K562 (cell line): Measurements from ENCODE around the gene TYMP. TPM values are rescaled to one million over a fixed set of nuclear protein-coding genes. Genes with fewer than 3 reads are reported as not detected.

Source experiments
- ATAC-seq: fragments of 200-7000 bp; cut with Tn5 transposase; 3 replicates; pipeline ENCODE4 v1.9.1; 2020; ENCODE audit warnings: moderate library complexity
- BruUV-seq: library from RNA; stranded (reverse); fragments of 400-500 nt; replicated peaks from 2 replicates; lab custom pipeline; 2021; lab: Mats Ljungman, UMichigan
- CTCF ChIA-PET: fragments of 300-600 bp; formaldehyde crosslinking; extraction: SDS; loops from one replicate; lab custom pipeline; 2021; ENCODE audit warnings: low intra/inter-chr PET ratio; lab: Yijun Ruan, JAX
- POLR2A ChIA-PET: fragments of 300-600, 350-650 bp; sonication (Branson Sonifier 250); formaldehyde crosslinking; extraction: SDS; loops from one replicate; lab custom pipeline; 2021; ENCODE audit warnings: antibody characterized with exemption, inconsistent platforms; lab: Yijun Ruan, JAX
- DNase-seq, 4 experiments: peaks; one replicate each; pipeline versions ENCODE4 v3.0.0 to v3.0.0-alpha.2; 2011 to 2018; ENCODE audit warnings: low spot score in 3 of 4, mixed read lengths in 3 of 4; ENCODE audit errors: extremely low read depth in 1 of 4
- FAIRE-seq: peaks from 2 replicates; lab custom pipeline; 2011; peaks lifted over from hg19 to GRCh38; lab: Jason Lieb, UNC
- H2AFZ ChIP-seq: 2 replicates; pipeline ENCODE4 v1.6.0; 2011; ENCODE audit warnings: low read depth, low read length, control low read depth, inconsistent platforms
- H3K27ac ChIP-seq: fragments of 200-600 bp; 3 replicates; pipeline ENCODE4 v1.8.0; 2011; ENCODE audit warnings: low read depth, mild to moderate bottlenecking, control low read depth, inconsistent platforms, low read length, moderate library complexity, mixed read lengths; ENCODE audit errors: extremely low read depth
- H3K27me3 ChIP-seq, 2 experiments: fragments of 300-600 bp in 1 of 2; 2 replicates in 1 of 2; 3 replicates in 1 of 2; pipeline versions ENCODE4 v1.6.0 to v1.8.0; 2011; ENCODE audit warnings: inconsistent platforms in 2 of 2, low read length in 2 of 2, mild to moderate bottlenecking in 1 of 2, mixed read lengths in 1 of 2, moderate library complexity in 1 of 2; ENCODE audit not compliant: control insufficient read depth in 2 of 2, insufficient read depth in 2 of 2
- H3K36me3 ChIP-seq: fragments of 300-600 bp; 3 replicates; pipeline ENCODE4 v1.8.0; 2011; ENCODE audit warnings: mild to moderate bottlenecking, low read length, inconsistent platforms; ENCODE audit not compliant: control insufficient read depth, insufficient read depth
- H3K4me1 ChIP-seq, 2 experiments: fragments of 200-600 bp in 1 of 2; replicated peaks in 1 of 2; 2 replicates in 1 of 2; 3 replicates in 1 of 2; pipeline versions ENCODE4 v1.5.1 to v1.8.0; 2011; ENCODE audit warnings: inconsistent platforms in 2 of 2, low read length in 2 of 2, mild to moderate bottlenecking in 1 of 2, mixed read lengths in 1 of 2, moderate library complexity in 1 of 2; ENCODE audit not compliant: control insufficient read depth in 2 of 2, insufficient read depth in 2 of 2
- H3K4me2 ChIP-seq: 2 replicates; pipeline ENCODE4 v1.6.1; 2011; ENCODE audit warnings: low read length, control low read depth, inconsistent platforms, mixed read lengths; ENCODE audit not compliant: insufficient read depth
- H3K4me3 ChIP-seq: fragments of 200-600 bp; sonication (generic), shearing (Covaris generic); 2 replicates; pipeline ENCODE4 v1.5.1; 2016; ENCODE audit warnings: control low read depth, inconsistent platforms
- H3K79me2 ChIP-seq: fragments of 200-600 bp; 3 replicates; pipeline ENCODE4 v1.8.0; 2011; ENCODE audit warnings: low read length, inconsistent platforms; ENCODE audit not compliant: control insufficient read depth, insufficient read depth
- H3K9ac ChIP-seq, 2 experiments: 2 replicates each; pipeline versions ENCODE4 v1.6.0 to v1.6.1; 2011; ENCODE audit warnings: low read depth in 2 of 2, low read length in 2 of 2, control low read depth in 1 of 2, inconsistent platforms in 1 of 2, mild to moderate bottlenecking in 1 of 2, mixed read lengths in 1 of 2; ENCODE audit not compliant: insufficient read depth in 1 of 2
- H3K9me1 ChIP-seq: one replicate; pipeline ENCODE4 v1.6.0; 2011; ENCODE audit warnings: inconsistent platforms, mild to moderate bottlenecking, low read length, moderate library complexity; ENCODE audit not compliant: control insufficient read depth, insufficient read depth
- H3K9me3 ChIP-seq: replicated peaks from 2 replicates; pipeline ENCODE4 v1.5.1; 2011; ENCODE audit warnings: low read depth, low read length, inconsistent platforms; ENCODE audit not compliant: control insufficient read depth, insufficient read depth
- H4K20me1 ChIP-seq: replicated peaks from 2 replicates; pipeline ENCODE4 v1.6.1; 2011; ENCODE audit warnings: low read length, inconsistent platforms, mixed read lengths; ENCODE audit not compliant: control insufficient read depth, insufficient read depth
- BRF2 ChIP-seq: IDR thresholded peaks from 3 replicates; pipeline ENCODE4 v1.6.1; 2011; ENCODE audit warnings: borderline replicate concordance, mild to moderate bottlenecking; ENCODE audit not compliant: insufficient read length, insufficient read depth
- CAMTA2 ChIP-seq: fragments of 250-450 bp; sonication (Bioruptor Pico); conservative IDR thresholded peaks from 2 replicates; pipeline ENCODE4 v1.5.1; 2022
- CTCFL ChIP-seq: IDR thresholded peaks from 2 replicates; pipeline ENCODE4 v1.6.1; 2011; ENCODE audit warnings: borderline replicate concordance, low read depth, mild to moderate bottlenecking, moderate library complexity, low read length; ENCODE audit not compliant: insufficient read depth, poor library complexity, severe bottlenecking
- ETV1 ChIP-seq: fragments of 450-650 bp; conservative IDR thresholded peaks from 2 replicates; pipeline ENCODE4 v1.6.1; 2016; ENCODE audit warnings: missing genetic modification characterization, control low read depth, low read depth, missing compliant biosample characterization
- L3MBTL2 ChIP-seq: fragments of 450-650 bp; IDR thresholded peaks from 2 replicates; pipeline ENCODE4 v1.6.1; 2016; ENCODE audit warnings: mild to moderate bottlenecking, moderate library complexity
- POLR2B ChIP-seq: fragments of 450-650 bp; IDR thresholded peaks from 2 replicates; pipeline ENCODE4 v1.6.1; 2018; ENCODE audit warnings: low read depth; ENCODE audit not compliant: partially characterized antibody
- POLR2G ChIP-seq: fragments of 200-400 bp; formaldehyde crosslinking; IDR thresholded peaks from 2 replicates; pipeline ENCODE4 v1.6.1; 2017; ENCODE audit warnings: low read depth, mild to moderate bottlenecking, antibody characterized with exemption, low read length, moderate library complexity
- RBM22 ChIP-seq: fragments of 200-400 bp; formaldehyde crosslinking; IDR thresholded peaks from 2 replicates; pipeline ENCODE4 v1.6.1; 2018; ENCODE audit warnings: low read length, low read depth; ENCODE audit not compliant: poor library complexity, severe bottlenecking
- SP1 ChIP-seq: sonication (generic); formaldehyde crosslinking; IDR thresholded peaks from 2 replicates; pipeline ENCODE4 v1.8.1; 2022; ENCODE audit warnings: mild to moderate bottlenecking, missing genetic modification reagents
- YBX1 ChIP-seq: fragments of 450-650 bp; IDR thresholded peaks from 2 replicates; pipeline ENCODE4 v1.7.1; 2016; ENCODE audit warnings: mild to moderate bottlenecking
- ZNF311 ChIP-seq: fragments of 250-450 bp; sonication (Bioruptor Pico); IDR thresholded peaks from 2 replicates; pipeline ENCODE4 v1.4.0; 2020; ENCODE audit warnings: mild to moderate bottlenecking, moderate library complexity
- WGBS: fragments of 100-300 bp; shearing (Covaris generic); methylation state at CpG from one replicate; pipeline ENCODE4 v1.1.6; 2016; ENCODE audit warnings: low coverage, mixed read lengths; ENCODE audit not compliant: insufficient coverage; ENCODE audit errors: missing lambda C conversion rate; 5-methylcytosine and 5-hydroxymethylcytosine counted together
- in situ Hi-C: fragments of 300-500 bp; cut with MboI; formaldehyde crosslinking; loops from 4 replicates; pipeline ENCODE4 v1.15.0; 2018; ENCODE audit warnings: inconsistent platforms, mixed read lengths
- intact Hi-C: fragments of 100-400 bp; cut with micrococcal nuclease; formaldehyde crosslinking; loops from 2 replicates; pipeline ENCODE4 v1.14.2; 2022
- polyA plus RNA-seq, 8 experiments: library from polyadenylated mRNA; depleted of rRNA in 4 of 8; stranded (reverse) in 5 of 8; unstranded in 3 of 8; fragments of >200 nt; fragmentation: Nextera tagmentation in 2 of 8; fragmentation: Illumina TruSeq in 1 of 8; extraction: Ambion mirVana in 2 of 8; extraction: Trizol in 1 of 8; gene quantifications; 2 replicates each; pipeline versions ENCODE4 v1.2.1 to v1.2.3, GENCODE V29; 2011 to 2014; ENCODE audit warnings: inconsistent platforms in 1 of 8, missing spikeins in 1 of 8
- total RNA-seq, 7 experiments: library from RNA; depleted of rRNA in 6 of 7; stranded (reverse); fragments of >200 nt in 6 of 7; fragmentation: Illumina TruSeq in 2 of 7; extraction: Trizol in 2 of 7; gene quantifications; 2 replicates each; pipeline versions ENCODE4 v1.2.1 to v1.2.3, GENCODE V29; 2011 to 2021; ENCODE audit warnings: low replicate concordance in 1 of 7

TYMP gene
- total and polyA plus RNA-seq, 9 of the 15 experiments (the other 6 are each of a cell fraction or from before 2014, with no cell fraction given), result 0.03 to 4.0 (median 2.4) TPM; not detected in 4

GRCh38 chr22:50562523-50563412, 33.0 kb upstream of the TYMP start, which contains the start of gene SYCE3:
SYCE3 (minus strand) TSS chr22:50562919; CDS start chr22:50556405, 6,514 bp downstream.
- ChIA-PET POLR2A (interaction anchor here (0.5 to 1.3 kb wide), 11 partner anchors 12 to 158 kb away, joined by 3 to 7 read pairs (median 4); no protein-coding TSS in a partner anchor), CTCF (no interaction called here)
- peak within 1 kb of the TSS; percentile 39; the same call in 1 of the 3 replicates for H3K27ac ChIP-seq
- H4K20me1 ChIP-seq, result no peaks in the 10 kb centered on the region
- no peaks in the 10 kb centered on the region for H3K36me3 ChIP-seq
- H3K9ac ChIP-seq, result peak within 1 kb of the TSS; percentile 53 to 93; a peak in 3 of 4 replicates
- no peaks in the 10 kb centered on the region for H3K27me3 ChIP-seq
- peak within 1 kb of the TSS; percentile 57 for H3K4me3 ChIP-seq
- H3K4me1 ChIP-seq, result peaks cover 0 to 13% of the 10 kb centered on the region in 2 experiments; a peak in 1 of 5 replicates
- BruUV-seq, result TSS peak; percentile 94
- H2AFZ ChIP-seq, result peak within 1 kb of the TSS; percentile 87
- H3K79me2 ChIP-seq, result no peaks in the 10 kb centered on the region
- peak within 1 kb of the TSS; percentile 87 for H3K4me2 ChIP-seq
- peak; percentile 96 for FAIRE-seq
- no peaks in the 10 kb centered on the region for H3K9me1 ChIP-seq
- in situ Hi-C loops (no loop called here), intact Hi-C loops (loop anchor here (5.0 kb wide), 1 partner anchor 35 kb away; the partner anchor contains the start of gene SCO2)
- DNase-seq, result peak; percentile 92 to 96 (median 93)
- no peaks in the 10 kb centered on the region for H3K9me3 ChIP-seq
- peak; percentile 98 for ATAC-seq
- WGBS, result 1% methylated on average over 27 of the region's 61 CpGs
- TF ChIP-seq SP1 (CRISPR knock-in tag) (peak; percentile 92), ETV1 (peak; percentile 61), ZNF311 (CRISPR knock-in tag) (no peak), POLR2G (peak; percentile 75), CAMTA2 (CRISPR knock-in tag) (no peak), L3MBTL2 (peak; percentile 39; the same call in 1 of the 2 replicates), CTCFL (peak; percentile 85), RBM22 (no peak), BRF2 (no peak), YBX1 (no peak), POLR2B (no peak)
